ENCODE data around the gene ATXN1.

DNA sequence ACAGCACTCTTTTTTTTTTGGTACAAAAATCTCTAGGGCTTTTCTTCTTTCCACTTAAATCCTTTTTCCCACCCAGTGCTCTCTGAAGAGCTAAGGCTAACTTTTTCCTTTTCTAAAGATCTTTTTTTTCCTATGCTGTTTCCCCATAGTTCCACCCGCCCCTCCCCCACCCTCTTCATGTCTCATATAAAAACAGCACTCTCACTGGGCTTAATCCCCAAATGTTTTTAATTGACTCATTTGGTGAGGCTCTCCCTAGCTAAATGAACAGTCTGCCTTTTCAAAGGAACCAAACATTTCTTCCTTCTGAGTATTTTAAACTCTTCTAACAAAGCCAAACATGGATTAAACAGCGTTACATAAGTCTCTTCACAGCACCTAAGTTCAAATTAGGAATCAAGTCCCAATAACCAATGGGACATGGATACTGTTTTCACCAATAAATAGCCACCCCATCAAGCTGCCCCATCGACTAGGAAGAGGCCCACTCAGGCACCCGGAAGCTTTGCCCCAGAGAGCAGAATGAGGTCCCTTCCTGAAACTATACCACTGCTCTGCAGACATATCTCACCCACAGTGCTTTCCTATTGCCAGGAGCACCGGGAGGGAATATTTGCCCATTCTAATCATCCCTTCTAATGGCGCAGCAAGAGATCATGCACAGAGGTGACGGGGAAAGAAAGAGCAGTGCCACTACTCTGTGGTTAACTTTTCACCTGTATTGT lies 63.7 kb downstream of the ATXN1 start:
- no peak for TF ChIP-seq KDM1A (IDR thresholded peaks at IDR 0.05; ENCODE audit: low read depth)
- no peak for TF ChIP-seq POLR2A (IDR thresholded peaks at IDR 0.05; ENCODE audit: low read length)
- TF ChIP-seq, protein P1, sequence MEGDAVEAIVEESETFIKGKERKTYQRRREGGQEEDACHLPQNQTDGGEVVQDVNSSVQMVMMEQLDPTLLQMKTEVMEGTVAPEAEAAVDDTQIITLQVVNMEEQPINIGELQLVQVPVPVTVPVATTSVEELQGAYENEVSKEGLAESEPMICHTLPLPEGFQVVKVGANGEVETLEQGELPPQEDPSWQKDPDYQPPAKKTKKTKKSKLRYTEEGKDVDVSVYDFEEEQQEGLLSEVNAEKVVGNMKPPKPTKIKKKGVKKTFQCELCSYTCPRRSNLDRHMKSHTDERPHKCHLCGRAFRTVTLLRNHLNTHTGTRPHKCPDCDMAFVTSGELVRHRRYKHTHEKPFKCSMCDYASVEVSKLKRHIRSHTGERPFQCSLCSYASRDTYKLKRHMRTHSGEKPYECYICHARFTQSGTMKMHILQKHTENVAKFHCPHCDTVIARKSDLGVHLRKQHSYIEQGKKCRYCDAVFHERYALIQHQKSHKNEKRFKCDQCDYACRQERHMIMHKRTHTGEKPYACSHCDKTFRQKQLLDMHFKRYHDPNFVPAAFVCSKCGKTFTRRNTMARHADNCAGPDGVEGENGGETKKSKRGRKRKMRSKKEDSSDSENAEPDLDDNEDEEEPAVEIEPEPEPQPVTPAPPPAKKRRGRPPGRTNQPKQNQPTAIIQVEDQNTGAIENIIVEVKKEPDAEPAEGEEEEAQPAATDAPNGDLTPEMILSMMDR (IDR thresholded peaks at IDR 0.05): no peak
